PC-3 (cell line): ENCODE data around the gene TENM4.

Experiments
- CTCF ChIP-seq: fragments of 300-600 bp; sonication (generic); conservative IDR thresholded peaks from 2 replicates; pipeline ENCODE4 v1.5.1; 2017; ENCODE audit warnings: antibody characterized with exemption, low read depth, mild to moderate bottlenecking, low read length
- EZH2 ChIP-seq: fragments of 300-600 bp; sonication (generic); IDR thresholded peaks from one replicate; pipeline ENCODE4 v1.6.1; 2017; ENCODE audit warnings: antibody characterized with exemption, mild to moderate bottlenecking, low read length; ENCODE audit not compliant: unreplicated experiment
- EZH2phosphoT487 ChIP-seq: fragments of 300-600 bp; sonication (generic); IDR thresholded peaks from 2 replicates; pipeline ENCODE4 v1.6.1; 2018; ENCODE audit warnings: mild to moderate bottlenecking, antibody characterized with exemption, low read length, borderline replicate concordance

- TF ChIP-seq CTCF (no peak), EZH2 (no peak), EZH2phosphoT487 (no peak)
Observed at GRCh38 chr11:79042824-79043223, 398.0 kb downstream of the TENM4 start.
